NCI-H1092 (cell line): ENCODE results near the gene PLEKHO1.
A peak's percentile ranks its signal among the peaks of the same experiment; 100 is the strongest.

Experiments
- DNase-seq: peaks from one replicate; lab custom pipeline; 2025; lab: John Stamatoyannopoulos, UW

PLEKHO1 gene

GRCh38 chr1:150150133-150151021, 661 bp downstream of the PLEKHO1 start:
- DNase-seq: peak; percentile 11

GRCh38 chr1:150151291-150152181, 1.8 kb downstream of the PLEKHO1 start:
- DNase-seq: no peak

- no peak for DNase-seq
Observed at GRCh38 chr1:150152182-150152536, 2.4 kb downstream of the PLEKHO1 start.

- DNase-seq: no peak
Observed at GRCh38 chr1:150152772-150153456, 3.2 kb downstream of the PLEKHO1 start.

- DNase-seq: no peak
Observed at GRCh38 chr1:150154143-150154542, 4.4 kb downstream of the PLEKHO1 start.

- no peak for DNase-seq
Observed at GRCh38 chr1:150155413-150156071, 5.8 kb downstream of the PLEKHO1 start.

- no peak for DNase-seq
Observed at GRCh38 chr1:150156868-150157603, 7.3 kb downstream of the PLEKHO1 start.

GRCh38 chr1:150159550-150159949, 9.8 kb downstream of the PLEKHO1 start:
- no peak for DNase-seq

GRCh38 chr1:150160964-150161621, 11.4 kb downstream of the PLEKHO1 start:
- no peak for DNase-seq

GRCh38 chr1:150161747-150162581, 12.2 kb downstream of the PLEKHO1 start:
- no peak for DNase-seq

GRCh38 chr1:150162582-150162861, 12.8 kb downstream of the PLEKHO1 start:
- no peak for DNase-seq

- DNase-seq: peak; percentile 74
Observed at GRCh38 chr1:150162862-150163706, 13.4 kb downstream of the PLEKHO1 start.

GRCh38 chr1:150164224-150164623, 14.5 kb downstream of the PLEKHO1 start:
- DNase-seq: no peak

- no peak for DNase-seq
Observed at GRCh38 chr1:150164779-150165178, 15.1 kb downstream of the PLEKHO1 start.

GRCh38 chr1:150165622-150166612, 16.2 kb downstream of the PLEKHO1 start:
- DNase-seq: peak; percentile 23

- DNase-seq: peak; percentile 47
Observed at GRCh38 chr1:150168960-150169601, 19.4 kb downstream of the PLEKHO1 start.

- DNase-seq: no peak
Observed at GRCh38 chr1:150171801-150172200, 22.1 kb downstream of the PLEKHO1 start.
